ENCODE data around the gene ZPR1. TPM values are rescaled to one million over a fixed set of nuclear protein-coding genes. Genes with fewer than 3 reads are reported as not detected.

ZPR1 gene
- total RNA-seq, 1 donor from 2014 or later, result 65.1 TPM

GRCh38 chr11:116832350-116833290, 44.8 kb upstream of the ZPR1 start:
- Histone ChIP-seq H2AFZ (ENCODE audit: low read depth, low read length) (no peak overlapping the region), H3K4me1 (ENCODE audit: insufficient read depth, low read length) (peaks cover 7% of the 10 kb centered on the region), H4K20me1 (ENCODE audit: insufficient read depth, low read length) (no peaks in the 10 kb centered on the region), H3K9ac (ENCODE audit: low read length) (no peak overlapping the region), H3K9me3 (ENCODE audit: insufficient read depth, low read depth, low read length) (no peaks in the 10 kb centered on the region), H3K4me3 (ENCODE audit: insufficient read depth, low read depth, low read length) (no peak overlapping the region), H3K4me2 (ENCODE audit: low read length) (no peak overlapping the region), H3K36me3 (ENCODE audit: insufficient read depth, low read length) (no peaks in the 10 kb centered on the region), H3K79me2 (ENCODE audit: insufficient read depth, low read length) (no peaks in the 10 kb centered on the region), H3K27ac (ENCODE audit: low read depth, low read length) (no peak overlapping the region), H3K27me3 (ENCODE audit: insufficient read depth, low read length) (no peaks in the 10 kb centered on the region)
- peaks cover 27% of the 10 kb centered on the region for H3K27me3 Mint-ChIP-seq (ENCODE audit: low read depth, unreplicated experiment)
- H3K27ac Mint-ChIP-seq (ENCODE audit: unreplicated experiment), result no peak overlapping the region
- FAIRE-seq (no peak), DNase-seq (ENCODE audit: low read depth) (no peak)
- peaks cover 4% of the 10 kb centered on the region for H3K4me1 Mint-ChIP-seq (ENCODE audit: low read depth, unreplicated experiment)
- no peaks in the 10 kb centered on the region for H3K9me3 Mint-ChIP-seq (ENCODE audit: unreplicated experiment)
- H3K4me3 Mint-ChIP-seq (ENCODE audit: unreplicated experiment), result no peak overlapping the region
- no peak for TF ChIP-seq CTCF (IDR thresholded peaks at IDR 0.05; ENCODE audit: insufficient read depth, low read depth, low read length)
- no peak for TF ChIP-seq EZH2 (IDR thresholded peaks at IDR 0.05; ENCODE audit: insufficient read depth, low read length)
- no peaks in the 10 kb centered on the region for H3K36me3 Mint-ChIP-seq (ENCODE audit: low read depth, unreplicated experiment)

- H3K4me1 ChIP-seq (ENCODE audit: insufficient read depth, low read length), result peaks cover 7% of the 10 kb centered on the region
- TF ChIP-seq CTCF (IDR thresholded peaks at IDR 0.05; ENCODE audit: insufficient read depth, low read depth, low read length) (no peak), EZH2 (IDR thresholded peaks at IDR 0.05; ENCODE audit: insufficient read depth, low read length) (no peak)
- H3K79me2 ChIP-seq (ENCODE audit: insufficient read depth, low read length), result no peaks in the 10 kb centered on the region
- Mint-ChIP-seq H3K4me1 (ENCODE audit: low read depth, unreplicated experiment) (no peaks in the 10 kb centered on the region), H3K27me3 (ENCODE audit: low read depth, unreplicated experiment) (peaks cover 27% of the 10 kb centered on the region), H3K36me3 (ENCODE audit: low read depth, unreplicated experiment) (no peaks in the 10 kb centered on the region), H3K9me3 (ENCODE audit: unreplicated experiment) (no peaks in the 10 kb centered on the region), H3K4me3 (ENCODE audit: unreplicated experiment) (no peak overlapping the region), H3K27ac (ENCODE audit: unreplicated experiment) (no peak overlapping the region)
- H3K9me3 ChIP-seq (ENCODE audit: insufficient read depth, low read depth, low read length), result no peaks in the 10 kb centered on the region
- DNase-seq (ENCODE audit: low read depth), result no peak
- no peaks in the 10 kb centered on the region for H3K27me3 ChIP-seq (ENCODE audit: insufficient read depth, low read length)
- no peak for FAIRE-seq
- H2AFZ ChIP-seq (ENCODE audit: low read depth, low read length), result no peak overlapping the region
- no peaks in the 10 kb centered on the region for H4K20me1 ChIP-seq (ENCODE audit: insufficient read depth, low read length)
- H3K27ac ChIP-seq (ENCODE audit: low read depth, low read length), result no peak overlapping the region
- H3K9ac ChIP-seq (ENCODE audit: low read length), result no peak overlapping the region
- no peak overlapping the region for H3K4me2 ChIP-seq (ENCODE audit: low read length)
- H3K4me3 ChIP-seq (ENCODE audit: insufficient read depth, low read depth, low read length), result no peak overlapping the region
- no peaks in the 10 kb centered on the region for H3K36me3 ChIP-seq (ENCODE audit: insufficient read depth, low read length)
Observed at GRCh38 chr11:116831790-116832349, 44.0 kb upstream of the ZPR1 start.
